Thyroid gland (tissue), 4 donors: ENCODE results near the gene RNPEPL1. TPM values are rescaled to one million over a fixed set of nuclear protein-coding genes. Genes with fewer than 3 reads are reported as not detected.

ENCODE experiments used
- DNase-seq, 2 donors: peaks; one replicate each; pipeline ENCODE4 v3.0.0-alpha.2; 2019
- H3K27ac ChIP-seq, 3 donors: fragments of 200-600 bp; sonication (generic); 1 replicate in 2 of 3; 2 replicates in 1 of 3; pipeline ENCODE4 v1.5.1; 2016 to 2019; ENCODE audit warnings: mild to moderate bottlenecking in 1 of 3, moderate library complexity in 1 of 3
- H3K27me3 ChIP-seq: fragments of 200-600 bp; sonication (generic); one replicate; pipeline ENCODE4 v1.5.1; 2019
- H3K36me3 ChIP-seq, 2 donors: fragments of 200-600 bp; sonication (generic); one replicate each; pipeline ENCODE4 v1.5.1; 2016 to 2019
- H3K4me1 ChIP-seq, 2 donors: fragments of 200-600 bp; sonication (generic); one replicate each; pipeline ENCODE4 v1.5.1; 2017 to 2019
- H3K4me3 ChIP-seq, 3 donors: fragments of 200-600 bp; sonication (generic); replicated peaks in 1 of 3; 1 replicate in 2 of 3; 2 replicates in 1 of 3; pipeline ENCODE4 v1.5.1; 2016; ENCODE audit warnings: mild to moderate bottlenecking in 1 of 3
- H3K9me3 ChIP-seq: fragments of 200-600 bp; sonication (generic); one replicate; pipeline ENCODE4 v1.5.1; 2017
- POLR2A ChIP-seq, 2 donors: fragments of 450-650 bp; IDR thresholded peaks; one replicate each; pipeline ENCODE4 v1.6.1; 2017; ENCODE audit warnings: antibody characterized with exemption in 2 of 2, mild to moderate bottlenecking in 2 of 2, moderate library complexity in 1 of 2
- WGBS, 2 donors: methylation state at CpG; one replicate each; pipeline ENCODE4 v1.1.5; 2017; 5-methylcytosine and 5-hydroxymethylcytosine counted together
- intact Hi-C: fragments of 100-400 bp; cut with DNase I; formaldehyde crosslinking; loops from one replicate; pipeline ENCODE4 v1.15.1; 2023
- total RNA-seq, 4 donors: library from RNA; depleted of rRNA; stranded (reverse); fragments of >200 nt; gene quantifications; one replicate each; pipeline ENCODE4 v1.2.3, GENCODE V29; 2016
- TF ChIP-seq, protein P1 (sequence below), 6 experiments: fragments of 200-600 bp in 3 of 6; fragments of 450-650 bp in 3 of 6; sonication (generic) in 3 of 6; IDR thresholded peaks; one replicate each; pipeline ENCODE4 v1.5.1; 2016 to 2019; ENCODE audit warnings: antibody characterized with exemption in 6 of 6, mild to moderate bottlenecking in 2 of 6, inconsistent platforms in 1 of 6, moderate library complexity in 1 of 6

The RNPEPL1 gene
- total RNA-seq, 4 donors from 2014 or later = 20.0 to 45.5 (median 37.3) TPM

DNA sequence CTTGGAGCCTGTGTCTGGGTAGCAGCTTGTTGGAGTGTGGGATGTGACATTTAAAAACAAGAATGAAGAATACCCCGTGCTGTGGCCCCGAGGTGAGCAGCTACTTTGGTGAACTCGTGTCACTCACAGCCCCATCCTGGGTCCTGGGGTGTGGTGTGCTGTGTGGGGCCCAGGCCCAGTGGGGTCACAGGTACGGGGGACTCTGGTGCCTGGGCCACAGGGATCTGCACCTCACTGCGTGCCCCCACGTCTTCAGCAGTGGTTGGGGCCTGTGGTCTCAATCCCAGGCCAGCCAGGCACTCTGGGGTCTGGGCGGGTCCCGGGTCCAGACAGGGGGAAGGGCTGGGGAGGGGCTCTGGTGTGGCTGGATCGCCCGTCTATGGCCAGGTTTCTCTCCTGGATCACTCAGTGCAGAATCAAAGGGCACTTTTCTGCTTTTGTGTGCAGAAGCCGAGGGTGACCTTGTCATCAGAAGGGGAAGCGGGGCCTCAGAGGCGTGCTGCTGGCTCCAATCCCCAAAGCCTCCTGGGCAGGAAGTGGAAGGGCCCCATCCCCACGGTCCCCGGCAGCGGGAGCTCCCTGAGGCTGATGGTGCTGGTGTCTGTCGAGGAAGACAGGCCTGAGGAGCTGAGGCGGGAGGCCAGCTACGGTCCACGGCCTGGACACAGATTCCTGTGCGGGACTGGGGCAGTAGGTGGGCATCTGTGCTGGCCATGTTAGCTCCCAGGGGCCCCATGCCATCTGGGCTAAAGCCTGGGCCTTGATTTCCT lies 58.4 kb downstream of the RNPEPL1 start:
- Histone ChIP-seq H3K36me3 (no peaks in the 10 kb centered on the region), H3K4me1 (no peaks in the 10 kb centered on the region), H3K27me3 (no peaks in the 10 kb centered on the region), H3K9me3 (no peaks in the 10 kb centered on the region), H3K4me3 (no peak overlapping the region), H3K27ac (no peak overlapping the region)
- WGBS, 2 donors = 56 to 62% methylated on average over 2 to 5 of the region's 21 CpGs
- no peak for DNase-seq
- intact Hi-C loops = no loop called here
- TF ChIP-seq, protein P1, sequence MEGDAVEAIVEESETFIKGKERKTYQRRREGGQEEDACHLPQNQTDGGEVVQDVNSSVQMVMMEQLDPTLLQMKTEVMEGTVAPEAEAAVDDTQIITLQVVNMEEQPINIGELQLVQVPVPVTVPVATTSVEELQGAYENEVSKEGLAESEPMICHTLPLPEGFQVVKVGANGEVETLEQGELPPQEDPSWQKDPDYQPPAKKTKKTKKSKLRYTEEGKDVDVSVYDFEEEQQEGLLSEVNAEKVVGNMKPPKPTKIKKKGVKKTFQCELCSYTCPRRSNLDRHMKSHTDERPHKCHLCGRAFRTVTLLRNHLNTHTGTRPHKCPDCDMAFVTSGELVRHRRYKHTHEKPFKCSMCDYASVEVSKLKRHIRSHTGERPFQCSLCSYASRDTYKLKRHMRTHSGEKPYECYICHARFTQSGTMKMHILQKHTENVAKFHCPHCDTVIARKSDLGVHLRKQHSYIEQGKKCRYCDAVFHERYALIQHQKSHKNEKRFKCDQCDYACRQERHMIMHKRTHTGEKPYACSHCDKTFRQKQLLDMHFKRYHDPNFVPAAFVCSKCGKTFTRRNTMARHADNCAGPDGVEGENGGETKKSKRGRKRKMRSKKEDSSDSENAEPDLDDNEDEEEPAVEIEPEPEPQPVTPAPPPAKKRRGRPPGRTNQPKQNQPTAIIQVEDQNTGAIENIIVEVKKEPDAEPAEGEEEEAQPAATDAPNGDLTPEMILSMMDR (IDR thresholded peaks at IDR 0.05) = no peak
- no peak for TF ChIP-seq POLR2A (IDR thresholded peaks at IDR 0.05)

DNA sequence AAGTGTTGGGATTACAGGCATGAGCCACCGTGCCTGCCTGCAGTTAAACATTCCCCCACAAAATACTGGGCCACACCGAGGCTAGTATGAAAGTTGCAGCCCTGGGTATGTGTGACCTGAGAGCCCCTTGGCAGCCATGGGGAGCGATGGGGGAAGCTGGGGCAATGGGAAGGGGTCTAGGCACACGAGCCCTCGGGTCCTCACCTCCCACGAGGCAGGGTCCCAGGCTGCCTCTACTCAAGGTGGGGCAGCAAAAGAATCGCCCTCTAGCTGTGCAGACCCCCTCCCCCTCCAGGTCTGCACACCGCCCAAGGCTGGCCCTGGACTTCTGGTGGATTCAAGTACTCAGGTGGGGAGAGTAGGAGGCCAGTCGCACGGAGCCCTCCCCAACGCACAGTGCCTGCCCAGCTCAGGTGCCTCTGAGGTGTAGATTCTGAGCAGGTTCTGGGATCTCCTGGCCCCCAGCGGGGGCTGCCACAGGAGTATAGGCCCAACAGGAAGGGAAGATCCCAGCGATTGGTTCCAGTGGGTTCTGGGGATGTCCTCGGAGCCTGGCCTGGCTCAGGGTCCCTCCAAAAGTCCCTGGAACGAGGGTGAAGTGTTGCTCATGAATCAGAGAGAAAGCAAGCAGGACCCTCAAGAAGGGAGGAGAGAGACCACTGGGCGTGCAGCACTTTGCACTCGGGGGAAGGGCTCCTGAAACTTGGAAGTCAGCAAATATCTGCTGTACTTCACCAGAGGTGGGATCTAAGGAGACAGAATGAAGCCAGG lies 59.6 kb downstream of the RNPEPL1 start:
- Histone ChIP-seq H3K27ac (no peak overlapping the region), H3K27me3 (no peaks in the 10 kb centered on the region), H3K9me3 (no peaks in the 10 kb centered on the region), H3K4me1 (no peaks in the 10 kb centered on the region), H3K36me3 (no peaks in the 10 kb centered on the region), H3K4me3 (no peak overlapping the region)
- intact Hi-C loops = no loop called here
- TF ChIP-seq, protein P1 (IDR thresholded peaks at IDR 0.05) = no peak
- no peak for TF ChIP-seq POLR2A (IDR thresholded peaks at IDR 0.05)
- WGBS, 2 donors = 86 to 88% methylated on average over 9 to 11 of the region's 17 CpGs
- DNase-seq = no peak

DNA sequence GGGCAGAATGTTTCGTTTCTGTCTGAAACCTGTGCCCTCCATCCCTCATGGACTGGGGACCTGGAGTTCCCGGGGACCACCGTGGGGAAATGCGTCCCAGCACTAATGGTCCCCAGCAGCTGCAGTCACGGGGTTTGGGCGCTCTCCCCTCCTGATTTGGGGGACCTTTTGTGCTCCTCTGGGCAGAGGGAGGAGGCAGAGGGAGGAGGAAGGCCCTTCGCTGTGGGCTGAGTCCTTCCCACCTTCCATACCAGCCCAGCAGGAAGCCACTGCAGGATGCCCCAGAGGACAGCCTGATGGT lies 60.2 kb downstream of the RNPEPL1 start:
- DNase-seq = no peak
- Histone ChIP-seq H3K4me3 (no peak overlapping the region), H3K4me1 (no peaks in the 10 kb centered on the region), H3K27ac (no peak overlapping the region), H3K36me3 (no peaks in the 10 kb centered on the region), H3K9me3 (no peaks in the 10 kb centered on the region), H3K27me3 (no peaks in the 10 kb centered on the region)
- no peak for TF ChIP-seq POLR2A (IDR thresholded peaks at IDR 0.05)
- TF ChIP-seq, protein P1 (IDR thresholded peaks at IDR 0.05) = no peak
- 82 to 88% methylated on average over 7 of the region's 7 CpGs for WGBS, 2 donors
- intact Hi-C loops = no loop called here

DNA sequence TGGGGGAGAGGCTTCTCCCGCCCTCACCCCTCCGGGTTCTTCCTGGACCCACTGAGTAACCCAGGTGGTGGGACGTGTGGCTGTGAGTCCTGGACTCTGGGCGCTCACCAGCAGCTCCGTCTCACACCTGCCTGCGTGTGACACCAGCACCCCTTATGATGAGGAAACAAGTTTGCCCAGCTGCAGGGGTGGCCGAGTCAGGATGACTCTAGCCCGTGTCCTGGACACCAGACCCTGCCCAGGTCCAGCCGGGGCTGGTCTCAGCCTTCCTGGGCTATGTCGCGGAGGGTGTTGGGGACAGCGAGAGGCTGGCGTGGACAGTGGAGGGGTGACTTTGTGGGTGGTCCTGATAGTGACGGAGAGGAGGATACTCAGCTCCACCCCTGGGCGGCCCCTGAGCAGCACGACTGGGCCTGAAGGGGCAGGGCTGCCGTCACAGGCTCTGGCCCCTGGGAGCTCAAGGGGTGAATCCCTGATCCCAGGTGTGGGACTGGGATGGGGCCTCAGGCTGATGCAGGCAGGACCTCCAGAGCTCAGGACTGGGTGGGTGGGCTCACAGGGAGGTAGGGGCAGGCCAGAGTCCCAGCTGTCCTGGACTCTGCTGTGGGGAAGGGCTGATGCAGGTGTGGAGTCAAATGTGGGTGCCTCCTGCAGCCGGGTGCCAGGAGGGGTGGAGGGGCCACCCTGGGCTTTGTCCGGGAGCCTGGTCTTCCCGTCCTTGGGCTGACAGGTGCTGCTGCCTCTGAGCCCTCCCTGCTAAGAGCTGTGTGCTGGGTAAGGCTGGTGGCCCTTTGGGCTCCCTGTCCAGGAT lies 60.7 kb downstream of the RNPEPL1 start:
- Histone ChIP-seq H3K27ac (no peak overlapping the region), H3K9me3 (no peaks in the 10 kb centered on the region), H3K27me3 (no peaks in the 10 kb centered on the region), H3K4me1 (no peaks in the 10 kb centered on the region), H3K4me3 (no peak overlapping the region), H3K36me3 (no peaks in the 10 kb centered on the region)
- WGBS, 2 donors = 58 to 83% methylated on average over 7 to 9 of the region's 20 CpGs
- intact Hi-C loops = no loop called here
- DNase-seq = no peak
- TF ChIP-seq, protein P1 (IDR thresholded peaks at IDR 0.05) = no peak
- no peak for TF ChIP-seq POLR2A (IDR thresholded peaks at IDR 0.05)
